WTC11 (cell line): ENCODE measurements around the gene SPART. TPM values are rescaled to one million over a fixed set of nuclear protein-coding genes. Genes with fewer than 3 reads are reported as not detected.

ENCODE experiments used
- ATAC-seq: fragments of 200-7000 bp; cut with Tn5 transposase; 2 replicates; pipeline ENCODE4 v1.10.0; 2021; ENCODE audit warnings: mild to moderate bottlenecking, moderate library complexity
- CTCF ChIA-PET: fragments of 300-600 bp; sonication (Branson Sonifier 250); formaldehyde crosslinking; loops from one replicate; lab custom pipeline; 2021; ENCODE audit warnings: antibody characterized with exemption; lab: Charles Lee
- POLR2A ChIA-PET: fragments of 350-600 bp; sonication (Branson Sonifier 250); formaldehyde crosslinking; loops from one replicate; lab custom pipeline; 2021; ENCODE audit warnings: antibody characterized with exemption; lab: Charles Lee
- DNase-seq: peaks from one replicate; pipeline ENCODE4 v3.0.0; 2021; ENCODE audit warnings: low spot score
- H3K27ac Mint-ChIP-seq: 2 replicates; pipeline ENCODE4 v1.8.0; 2021; ENCODE audit warnings: mixed read lengths
- H3K27me3 Mint-ChIP-seq: 2 replicates; pipeline ENCODE4 v1.8.0; 2021; ENCODE audit warnings: low read depth, mild to moderate bottlenecking, moderate library complexity, mixed read lengths
- H3K36me3 Mint-ChIP-seq: 2 replicates; pipeline ENCODE4 v1.8.0; 2021; ENCODE audit warnings: mixed read lengths
- H3K4me1 Mint-ChIP-seq: 2 replicates; pipeline ENCODE4 v1.8.0; 2022; ENCODE audit warnings: mixed read lengths
- H3K4me3 Mint-ChIP-seq: 2 replicates; pipeline ENCODE4 v1.8.0; 2021; ENCODE audit warnings: mild to moderate bottlenecking, moderate library complexity, mixed read lengths
- H3K9me3 Mint-ChIP-seq: 2 replicates; pipeline ENCODE4 v1.8.0; 2021; ENCODE audit warnings: mixed read lengths
- CBFB ChIP-seq: sonication (generic); formaldehyde crosslinking; IDR thresholded peaks from 2 replicates; pipeline ENCODE4 v1.8.1; 2022; ENCODE audit warnings: mild to moderate bottlenecking, low read depth, missing genetic modification reagents
- ELF4 ChIP-seq: sonication (generic); formaldehyde crosslinking; IDR thresholded peaks from 2 replicates; pipeline ENCODE4 v1.8.1; 2022; ENCODE audit warnings: low read depth, mild to moderate bottlenecking, moderate library complexity, missing genetic modification reagents
- FOXJ3 ChIP-seq: sonication (generic); formaldehyde crosslinking; IDR thresholded peaks from 2 replicates; pipeline ENCODE4 v1.9.0; 2021; ENCODE audit warnings: missing genetic modification reagents, mild to moderate bottlenecking, borderline replicate concordance
- FOXP1 ChIP-seq: sonication (generic); formaldehyde crosslinking; IDR thresholded peaks from 2 replicates; pipeline ENCODE4 v1.8.0; 2022; ENCODE audit warnings: missing genetic modification reagents, mild to moderate bottlenecking, moderate library complexity, borderline replicate concordance
- HMGA2 ChIP-seq: fragments of 250-450 bp; sonication (Bioruptor Pico); IDR thresholded peaks from 2 replicates; pipeline ENCODE4 v1.4.0; 2021; ENCODE audit warnings: mild to moderate bottlenecking, moderate library complexity
- NFE2L1 ChIP-seq: sonication (generic); formaldehyde crosslinking; IDR thresholded peaks from 2 replicates; pipeline ENCODE4 v1.8.1; 2023; ENCODE audit warnings: missing genetic modification reagents
- ZNF121 ChIP-seq: sonication (generic); formaldehyde crosslinking; IDR thresholded peaks from 2 replicates; pipeline ENCODE4 v1.8.0; 2023; ENCODE audit warnings: missing genetic modification reagents
- ZNF317 ChIP-seq: sonication (generic); formaldehyde crosslinking; IDR thresholded peaks from 2 replicates; pipeline ENCODE4 v1.8.1; 2023; ENCODE audit warnings: low read depth, mild to moderate bottlenecking, moderate library complexity, missing genetic modification reagents, borderline replicate concordance
- total RNA-seq: library from RNA; stranded (reverse); gene quantifications from 3 replicates; pipeline ENCODE4 v1.2.3, GENCODE V29; 2021
- TF ChIP-seq, protein P1 (sequence below): sonication (generic); formaldehyde crosslinking; IDR thresholded peaks from 2 replicates; pipeline ENCODE4 v1.8.0; 2023; ENCODE audit warnings: mild to moderate bottlenecking, missing genetic modification reagents
- TF ChIP-seq, protein P2 (sequence below): sonication (generic); formaldehyde crosslinking; IDR thresholded peaks from 2 replicates; pipeline ENCODE4 v1.8.1; 2022; ENCODE audit warnings: low read depth, mild to moderate bottlenecking, moderate library complexity, missing genetic modification reagents, borderline replicate concordance
- TF ChIP-seq, protein P3 (sequence below): fragments of 200-600 bp; IDR thresholded peaks from 2 replicates; pipeline ENCODE4 v1.8.0; 2022; ENCODE audit warnings: antibody characterized with exemption
- TF ChIP-seq, protein P4 (sequence below): sonication (generic); formaldehyde crosslinking; IDR thresholded peaks from 2 replicates; pipeline ENCODE4 v1.8.0; 2023; ENCODE audit warnings: missing genetic modification reagents
- TF ChIP-seq, protein P5 (sequence below): fragments of 250-450 bp; sonication (Bioruptor Pico); IDR thresholded peaks from 2 replicates; pipeline ENCODE4 v2.1.2; 2022; ENCODE audit warnings: mild to moderate bottlenecking, moderate library complexity

Gene SPART
- total RNA-seq, 1 experiment from 2014 or later = 95.7 TPM

DNA sequence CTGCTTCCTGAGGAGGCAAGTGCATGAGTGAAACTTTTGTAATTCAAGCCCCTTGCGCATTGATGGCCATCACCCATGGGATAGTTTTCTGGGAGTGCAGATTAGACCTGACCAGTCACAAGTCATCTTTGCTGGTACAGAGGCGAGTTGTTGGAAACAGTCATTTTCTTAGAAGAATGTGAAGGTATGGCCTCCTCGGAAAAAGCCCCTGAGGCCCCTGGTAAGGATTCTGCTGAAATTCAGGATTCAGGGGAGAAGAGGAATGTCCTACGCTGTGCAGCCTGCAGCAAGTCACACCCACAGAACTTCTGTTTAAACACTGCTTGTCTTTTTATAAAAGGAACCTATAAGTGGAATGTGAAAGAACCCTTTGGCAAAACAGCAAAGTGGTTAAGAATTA, 11.0 kb upstream of the SPART start (continued):
- TF ChIP-seq, protein P1, sequence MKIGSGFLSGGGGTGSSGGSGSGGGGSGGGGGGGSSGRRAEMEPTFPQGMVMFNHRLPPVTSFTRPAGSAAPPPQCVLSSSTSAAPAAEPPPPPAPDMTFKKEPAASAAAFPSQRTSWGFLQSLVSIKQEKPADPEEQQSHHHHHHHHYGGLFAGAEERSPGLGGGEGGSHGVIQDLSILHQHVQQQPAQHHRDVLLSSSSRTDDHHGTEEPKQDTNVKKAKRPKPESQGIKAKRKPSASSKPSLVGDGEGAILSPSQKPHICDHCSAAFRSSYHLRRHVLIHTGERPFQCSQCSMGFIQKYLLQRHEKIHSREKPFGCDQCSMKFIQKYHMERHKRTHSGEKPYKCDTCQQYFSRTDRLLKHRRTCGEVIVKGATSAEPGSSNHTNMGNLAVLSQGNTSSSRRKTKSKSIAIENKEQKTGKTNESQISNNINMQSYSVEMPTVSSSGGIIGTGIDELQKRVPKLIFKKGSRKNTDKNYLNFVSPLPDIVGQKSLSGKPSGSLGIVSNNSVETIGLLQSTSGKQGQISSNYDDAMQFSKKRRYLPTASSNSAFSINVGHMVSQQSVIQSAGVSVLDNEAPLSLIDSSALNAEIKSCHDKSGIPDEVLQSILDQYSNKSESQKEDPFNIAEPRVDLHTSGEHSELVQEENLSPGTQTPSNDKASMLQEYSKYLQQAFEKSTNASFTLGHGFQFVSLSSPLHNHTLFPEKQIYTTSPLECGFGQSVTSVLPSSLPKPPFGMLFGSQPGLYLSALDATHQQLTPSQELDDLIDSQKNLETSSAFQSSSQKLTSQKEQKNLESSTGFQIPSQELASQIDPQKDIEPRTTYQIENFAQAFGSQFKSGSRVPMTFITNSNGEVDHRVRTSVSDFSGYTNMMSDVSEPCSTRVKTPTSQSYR (CRISPR knock-in tag) = no peak
- no peak for TF ChIP-seq NFE2L1 (CRISPR knock-in tag)

DNA sequence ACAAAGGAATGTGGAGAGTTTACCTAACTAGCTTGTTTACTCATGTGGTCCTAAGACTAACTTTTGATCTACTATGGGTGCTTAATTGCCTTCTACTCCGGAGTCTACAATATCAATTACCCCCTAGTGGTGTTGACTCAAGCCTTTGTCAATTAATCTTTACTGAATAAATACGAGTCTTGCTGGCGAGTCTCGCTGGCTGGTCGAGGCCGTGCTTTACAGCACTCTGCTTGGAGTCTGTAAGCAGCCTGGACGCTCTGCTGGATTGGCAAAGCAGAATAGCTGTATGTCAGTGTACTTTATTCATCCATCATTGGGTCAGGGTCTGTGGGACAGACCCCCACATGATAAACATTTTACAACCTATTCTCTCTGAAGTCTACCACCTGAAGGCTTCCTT, 9.9 kb upstream of the SPART start:
- TF ChIP-seq CBFB (CRISPR knock-in tag) = no peak
- Mint-ChIP-seq H3K4me1 (peaks cover 6% of the 10 kb centered on the region), H3K36me3 (peaks cover 11% of the 10 kb centered on the region), H3K4me3 (no peak overlapping the region), H3K27me3 (peaks cover 27% of the 10 kb centered on the region), H3K9me3 (peaks cover 16% of the 10 kb centered on the region), H3K27ac (no peak overlapping the region)
- DNase-seq = no peak
- POLR2A ChIA-PET = no interaction called here
- ATAC-seq = no peak
- CTCF ChIA-PET = interaction anchor here (2.4 kb wide), 1 partner anchor 9 kb away, joined by 13 read pairs; no protein-coding TSS in a partner anchor

DNA sequence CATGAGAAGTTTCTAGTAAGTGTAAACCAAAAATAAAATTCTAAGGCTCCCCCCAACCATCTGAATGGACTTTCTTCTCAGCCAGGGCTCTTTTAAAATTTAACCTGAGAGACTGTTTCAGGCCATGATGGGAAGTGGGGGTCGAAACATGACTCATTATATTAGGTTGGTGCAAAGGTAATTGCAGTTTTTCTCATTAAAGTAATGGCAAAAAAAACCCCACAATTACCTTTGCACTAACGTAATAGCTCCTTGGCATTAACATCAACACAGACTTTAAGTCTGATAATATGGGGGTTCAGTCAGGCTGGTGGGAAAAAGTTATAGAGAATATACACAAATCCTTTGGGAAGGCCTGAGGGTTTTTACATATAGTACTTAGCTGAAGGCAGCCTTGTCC, 9.4 kb upstream of the SPART start:
- CTCF ChIA-PET = interaction anchor here (2.4 kb wide), 1 partner anchor 9 kb away, joined by 13 read pairs; no protein-coding TSS in a partner anchor

DNA sequence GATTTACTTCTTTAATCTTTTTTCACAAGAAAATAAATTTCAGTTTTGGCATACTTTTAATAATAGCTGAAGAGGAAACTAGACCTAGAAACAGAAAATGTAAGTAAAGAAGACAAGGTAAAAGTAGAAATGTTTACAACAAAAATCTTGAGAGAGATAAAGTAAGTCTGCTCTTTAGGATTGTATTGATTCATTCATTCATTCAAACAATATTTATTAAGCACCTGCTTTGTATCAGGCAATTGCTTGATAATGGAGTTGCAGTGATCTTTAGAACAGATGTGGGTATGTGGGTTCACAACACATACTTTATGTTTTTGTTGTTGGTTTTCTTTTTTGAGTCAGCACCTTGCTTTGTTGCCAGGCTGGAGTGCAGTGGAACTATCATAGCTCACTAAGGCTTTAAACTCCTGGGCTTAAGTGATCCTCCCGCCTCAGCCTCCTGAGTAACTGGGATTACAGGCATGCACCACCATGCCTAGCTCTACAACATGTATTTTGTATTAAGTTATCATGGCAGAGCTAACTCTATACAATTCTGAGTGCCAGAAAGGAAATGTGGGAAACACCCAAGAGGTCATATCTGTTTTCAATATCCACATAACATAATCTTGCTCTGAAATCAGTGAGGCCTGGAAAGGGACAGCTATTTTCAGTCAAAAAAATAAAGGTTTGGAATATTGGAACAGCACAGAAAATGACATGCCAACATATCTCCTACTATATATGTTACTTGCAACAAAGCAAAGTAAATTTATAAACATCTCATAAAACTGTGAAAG, 8.8 kb upstream of the SPART start:
- ChIA-PET CTCF (interaction anchor here (2.4 kb wide), 1 partner anchor 8 kb away, joined by 13 read pairs; no protein-coding TSS in a partner anchor), POLR2A (no interaction called here)
- Mint-ChIP-seq H3K9me3 (peaks cover 16% of the 10 kb centered on the region), H3K27ac (no peak overlapping the region), H3K27me3 (peaks cover 27% of the 10 kb centered on the region), H3K36me3 (peaks cover 11% of the 10 kb centered on the region), H3K4me1 (peaks cover 6% of the 10 kb centered on the region), H3K4me3 (no peak overlapping the region)
- ATAC-seq = no peak
- TF ChIP-seq FOXJ3 (CRISPR knock-in tag) = no peak
- no peak for TF ChIP-seq ZNF317 (CRISPR knock-in tag)
- TF ChIP-seq, protein P2, sequence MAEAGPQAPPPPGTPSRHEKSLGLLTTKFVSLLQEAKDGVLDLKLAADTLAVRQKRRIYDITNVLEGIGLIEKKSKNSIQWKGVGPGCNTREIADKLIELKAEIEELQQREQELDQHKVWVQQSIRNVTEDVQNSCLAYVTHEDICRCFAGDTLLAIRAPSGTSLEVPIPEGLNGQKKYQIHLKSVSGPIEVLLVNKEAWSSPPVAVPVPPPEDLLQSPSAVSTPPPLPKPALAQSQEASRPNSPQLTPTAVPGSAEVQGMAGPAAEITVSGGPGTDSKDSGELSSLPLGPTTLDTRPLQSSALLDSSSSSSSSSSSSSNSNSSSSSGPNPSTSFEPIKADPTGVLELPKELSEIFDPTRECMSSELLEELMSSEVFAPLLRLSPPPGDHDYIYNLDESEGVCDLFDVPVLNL = no peak
- TF ChIP-seq FOXP1 (CRISPR knock-in tag) = no peak
- DNase-seq = no peak

More for the DNA sequence above, 9.4 kb upstream of the SPART start:
- Mint-ChIP-seq H3K36me3 (peaks cover 11% of the 10 kb centered on the region), H3K27me3 (peaks cover 27% of the 10 kb centered on the region), H3K4me1 (peaks cover 6% of the 10 kb centered on the region), H3K9me3 (peaks cover 16% of the 10 kb centered on the region), H3K27ac (no peak overlapping the region), H3K4me3 (no peak overlapping the region)
- TF ChIP-seq HMGA2 (no peak), ELF4 (no peak), ZNF121 (CRISPR knock-in tag) (no peak)
- TF ChIP-seq, protein P3, sequence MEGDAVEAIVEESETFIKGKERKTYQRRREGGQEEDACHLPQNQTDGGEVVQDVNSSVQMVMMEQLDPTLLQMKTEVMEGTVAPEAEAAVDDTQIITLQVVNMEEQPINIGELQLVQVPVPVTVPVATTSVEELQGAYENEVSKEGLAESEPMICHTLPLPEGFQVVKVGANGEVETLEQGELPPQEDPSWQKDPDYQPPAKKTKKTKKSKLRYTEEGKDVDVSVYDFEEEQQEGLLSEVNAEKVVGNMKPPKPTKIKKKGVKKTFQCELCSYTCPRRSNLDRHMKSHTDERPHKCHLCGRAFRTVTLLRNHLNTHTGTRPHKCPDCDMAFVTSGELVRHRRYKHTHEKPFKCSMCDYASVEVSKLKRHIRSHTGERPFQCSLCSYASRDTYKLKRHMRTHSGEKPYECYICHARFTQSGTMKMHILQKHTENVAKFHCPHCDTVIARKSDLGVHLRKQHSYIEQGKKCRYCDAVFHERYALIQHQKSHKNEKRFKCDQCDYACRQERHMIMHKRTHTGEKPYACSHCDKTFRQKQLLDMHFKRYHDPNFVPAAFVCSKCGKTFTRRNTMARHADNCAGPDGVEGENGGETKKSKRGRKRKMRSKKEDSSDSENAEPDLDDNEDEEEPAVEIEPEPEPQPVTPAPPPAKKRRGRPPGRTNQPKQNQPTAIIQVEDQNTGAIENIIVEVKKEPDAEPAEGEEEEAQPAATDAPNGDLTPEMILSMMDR = no peak
- TF ChIP-seq, protein P4, sequence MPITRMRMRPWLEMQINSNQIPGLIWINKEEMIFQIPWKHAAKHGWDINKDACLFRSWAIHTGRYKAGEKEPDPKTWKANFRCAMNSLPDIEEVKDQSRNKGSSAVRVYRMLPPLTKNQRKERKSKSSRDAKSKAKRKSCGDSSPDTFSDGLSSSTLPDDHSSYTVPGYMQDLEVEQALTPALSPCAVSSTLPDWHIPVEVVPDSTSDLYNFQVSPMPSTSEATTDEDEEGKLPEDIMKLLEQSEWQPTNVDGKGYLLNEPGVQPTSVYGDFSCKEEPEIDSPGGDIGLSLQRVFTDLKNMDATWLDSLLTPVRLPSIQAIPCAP (CRISPR knock-in tag) = no peak
- TF ChIP-seq, protein P5, sequence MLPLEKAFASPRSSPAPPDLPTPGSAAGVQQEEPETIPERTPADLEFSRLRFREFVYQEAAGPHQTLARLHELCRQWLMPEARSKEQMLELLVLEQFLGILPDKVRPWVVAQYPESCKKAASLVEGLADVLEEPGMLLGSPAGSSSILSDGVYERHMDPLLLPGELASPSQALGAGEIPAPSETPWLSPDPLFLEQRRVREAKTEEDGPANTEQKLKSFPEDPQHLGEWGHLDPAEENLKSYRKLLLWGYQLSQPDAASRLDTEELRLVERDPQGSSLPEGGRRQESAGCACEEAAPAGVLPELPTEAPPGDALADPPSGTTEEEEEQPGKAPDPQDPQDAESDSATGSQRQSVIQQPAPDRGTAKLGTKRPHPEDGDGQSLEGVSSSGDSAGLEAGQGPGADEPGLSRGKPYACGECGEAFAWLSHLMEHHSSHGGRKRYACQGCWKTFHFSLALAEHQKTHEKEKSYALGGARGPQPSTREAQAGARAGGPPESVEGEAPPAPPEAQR (CRISPR knock-in tag) = no peak
- no peak for DNase-seq
- POLR2A ChIA-PET = no interaction called here
- ATAC-seq = no peak
